Activated CD8-positive, alpha-beta memory T cell treated with anti-CD3 and anti-CD28 coated beads for 1 hour (primary cell): ENCODE measurements around the gene BUB1B.

Experiments used
- DNase-seq, 2 donors: peaks; one replicate each; pipeline ENCODE4 v3.0.0-alpha.2; 2020; ENCODE audit warnings: low read depth in 1 of 2; ENCODE audit errors: extremely low read depth in 1 of 2

Gene BUB1B

DNA sequence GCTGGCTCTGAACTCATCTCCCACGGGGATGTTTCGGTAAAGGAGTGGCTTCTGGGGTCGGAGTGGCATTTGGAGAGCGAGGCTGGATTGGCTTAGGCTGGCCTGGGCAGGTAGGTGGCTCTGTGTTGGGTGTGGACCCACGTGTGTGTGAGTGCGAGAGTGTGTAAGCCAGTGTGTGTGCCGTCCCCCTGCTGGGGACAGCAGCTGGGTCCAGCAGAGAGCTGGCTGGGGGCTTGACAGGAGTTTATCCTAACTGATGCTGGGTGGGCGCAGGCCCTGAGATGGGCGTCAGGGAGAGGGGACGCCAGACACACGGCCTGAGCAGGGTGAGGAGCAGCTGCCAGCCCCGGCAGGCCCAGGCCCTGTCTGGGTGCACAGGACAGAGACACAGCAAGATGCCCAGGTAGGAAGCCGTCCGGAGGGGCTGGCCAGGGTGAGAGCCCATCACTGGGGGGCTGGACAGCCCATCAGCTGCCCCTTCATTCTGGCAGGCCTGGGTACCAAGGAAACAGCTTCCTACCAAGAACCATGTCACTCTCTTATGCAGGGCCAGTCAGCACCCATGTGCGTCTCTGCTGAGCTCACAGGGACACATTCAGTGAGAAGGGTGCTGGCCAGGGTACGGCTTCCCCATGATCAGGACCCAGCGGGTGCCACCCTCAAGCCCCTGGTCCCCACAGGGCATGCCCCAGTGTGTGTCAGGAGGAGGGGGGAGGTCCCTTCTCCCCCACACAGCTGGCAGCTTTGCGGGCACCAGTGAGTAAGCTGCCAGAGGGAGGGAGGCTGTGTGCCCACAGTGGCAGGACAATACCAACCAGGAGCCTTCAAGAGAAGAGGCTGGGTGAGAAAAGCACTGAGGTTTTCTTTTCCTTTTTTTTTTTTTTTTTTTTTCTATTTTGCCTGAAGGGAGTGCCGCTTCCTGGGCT lies 79.1 kb downstream of the BUB1B start:
- no peak for DNase-seq

- DNase-seq: no peak
Observed at GRCh38 chr15:40240619-40241221, 79.9 kb downstream of the BUB1B start.

GRCh38 chr15:40241269-40242212 lies 80.7 kb downstream of the BUB1B start:
- no peak for DNase-seq

DNA sequence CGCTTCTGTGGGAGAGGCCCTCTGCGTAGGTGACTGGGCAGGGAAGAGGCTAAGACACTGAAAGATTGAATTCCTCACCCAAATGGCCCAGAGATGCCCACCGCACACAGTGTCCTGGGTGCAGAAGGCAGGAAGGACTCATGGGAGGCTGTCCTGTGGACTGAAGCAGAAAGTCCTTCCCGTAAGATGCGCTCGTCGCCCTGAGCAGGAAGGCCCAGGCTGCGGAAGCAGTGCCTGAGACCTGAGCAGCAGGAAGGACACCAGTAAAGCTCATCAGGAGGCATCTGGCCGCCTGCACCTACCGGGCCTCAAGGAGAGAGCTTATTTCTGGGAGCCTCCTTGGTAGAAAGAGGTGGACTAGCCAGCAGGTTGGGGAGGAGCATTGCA lies 81.3 kb downstream of the BUB1B start:
- DNase-seq: no peak

DNA sequence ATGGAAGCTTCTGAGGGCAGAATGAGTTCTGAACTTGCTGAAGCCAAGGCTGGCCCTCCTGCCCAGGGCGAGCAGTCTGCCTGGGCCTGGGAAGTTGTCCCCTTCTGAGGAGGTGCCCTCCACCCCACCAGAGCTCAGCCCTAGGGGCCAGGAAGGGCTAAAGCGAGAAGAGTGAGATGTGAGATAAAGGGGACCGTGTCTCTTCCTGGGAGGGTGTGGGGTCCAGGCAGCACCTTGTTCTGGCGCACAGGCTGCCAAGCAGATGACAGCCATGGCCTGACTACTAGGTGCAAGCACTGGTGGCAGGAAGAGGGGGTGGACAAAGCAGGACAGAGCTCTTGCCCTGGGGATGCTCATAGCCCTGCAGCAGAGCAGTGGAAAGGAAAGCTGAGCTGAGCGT lies 81.7 kb downstream of the BUB1B start:
- no peak for DNase-seq

GRCh38 chr15:40243126-40243810 lies 82.4 kb downstream of the BUB1B start:
- no peak for DNase-seq

DNA sequence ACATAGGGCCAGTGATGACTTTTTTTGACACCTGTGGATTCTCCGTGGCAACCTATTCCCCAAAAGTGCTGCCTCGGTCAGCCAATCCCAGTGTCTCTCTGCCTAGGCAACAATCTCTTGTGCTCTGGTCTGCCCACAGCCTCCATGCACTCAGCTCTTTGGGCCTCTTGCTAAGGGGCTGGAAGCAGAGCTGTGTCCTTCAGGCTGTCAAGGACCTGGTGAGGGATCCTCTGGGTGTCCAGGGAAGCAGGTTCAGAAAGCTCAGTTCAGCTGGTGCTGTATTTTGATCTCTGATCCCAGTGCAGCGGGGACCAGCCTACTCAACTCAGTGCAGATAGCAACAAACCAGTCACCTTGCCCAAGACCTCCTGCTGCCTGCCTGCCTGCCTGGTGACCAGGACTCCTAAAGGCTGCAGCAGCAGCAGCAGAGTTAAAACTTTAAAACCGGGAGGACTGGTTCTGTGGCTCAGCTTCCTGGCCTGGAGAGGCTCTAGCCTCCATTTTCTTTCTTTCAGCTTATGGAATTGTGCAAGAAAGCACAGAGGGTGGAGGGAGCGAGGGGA lies 84.2 kb downstream of the BUB1B start:
- no peak for DNase-seq

DNA sequence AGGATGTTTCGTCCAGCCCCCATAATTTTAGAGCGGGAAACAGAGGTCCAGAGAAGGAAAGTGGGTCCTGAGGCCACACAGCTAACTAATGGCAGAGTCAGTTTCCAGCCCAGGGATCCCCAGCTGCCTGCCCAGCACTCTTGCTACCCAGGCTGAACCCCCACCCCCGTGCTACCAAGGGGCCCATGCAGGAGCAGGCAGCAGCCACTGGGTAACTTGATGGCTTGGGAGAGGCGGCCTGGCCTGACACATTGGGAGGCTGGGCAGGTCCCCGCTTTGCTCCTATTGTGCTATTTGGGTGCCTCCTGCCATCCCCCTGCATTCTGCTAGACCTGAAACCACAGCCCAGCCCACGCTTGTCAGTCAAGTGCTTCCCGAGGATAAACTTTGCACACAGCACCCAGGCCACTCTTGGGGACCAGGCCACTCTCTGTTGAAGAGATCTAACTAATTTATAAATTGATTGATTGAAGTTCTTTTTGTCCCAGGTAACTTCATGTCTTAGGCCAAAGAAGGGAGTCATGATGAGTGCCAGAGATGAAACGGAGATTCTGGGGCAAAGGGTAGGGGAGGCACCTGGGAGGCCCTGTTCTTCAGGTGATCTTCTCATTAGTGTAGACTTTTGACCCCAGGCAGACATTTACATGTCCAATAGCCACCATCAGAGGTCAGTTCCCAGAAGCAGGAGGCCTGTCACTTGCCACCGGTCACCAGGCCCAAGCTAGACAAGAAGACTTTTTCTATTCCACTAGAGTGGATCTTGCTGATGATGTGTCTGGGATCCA lies 85.0 kb downstream of the BUB1B start:
- DNase-seq: no peak

- DNase-seq: no peak
Observed at GRCh38 chr15:40246496-40247280, 85.8 kb downstream of the BUB1B start.

GRCh38 chr15:40247406-40247971 lies 86.6 kb downstream of the BUB1B start:
- DNase-seq: no peak

- DNase-seq: no peak
Observed at GRCh38 chr15:40248006-40248783, 87.3 kb downstream of the BUB1B start.

GRCh38 chr15:40249477-40250303 lies 88.8 kb downstream of the BUB1B start:
- DNase-seq: no peak

DNA sequence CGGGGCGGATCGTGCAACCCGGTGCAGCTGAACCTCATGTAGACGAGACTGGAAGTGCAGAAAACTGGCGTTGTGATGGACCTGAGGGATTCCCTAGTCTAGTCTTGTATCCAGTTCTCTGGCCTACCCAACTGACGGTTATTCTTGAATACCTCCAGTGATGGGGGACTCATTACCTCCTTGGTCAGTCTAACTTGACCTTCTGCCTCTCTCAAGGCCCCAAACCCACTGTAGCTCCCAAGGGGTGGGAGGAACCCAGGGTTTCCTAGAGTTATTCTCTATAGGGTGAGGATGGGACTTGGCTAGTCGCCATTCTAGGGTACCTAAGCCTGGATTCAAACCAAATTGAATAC lies 89.4 kb downstream of the BUB1B start:
- DNase-seq: no peak

DNA sequence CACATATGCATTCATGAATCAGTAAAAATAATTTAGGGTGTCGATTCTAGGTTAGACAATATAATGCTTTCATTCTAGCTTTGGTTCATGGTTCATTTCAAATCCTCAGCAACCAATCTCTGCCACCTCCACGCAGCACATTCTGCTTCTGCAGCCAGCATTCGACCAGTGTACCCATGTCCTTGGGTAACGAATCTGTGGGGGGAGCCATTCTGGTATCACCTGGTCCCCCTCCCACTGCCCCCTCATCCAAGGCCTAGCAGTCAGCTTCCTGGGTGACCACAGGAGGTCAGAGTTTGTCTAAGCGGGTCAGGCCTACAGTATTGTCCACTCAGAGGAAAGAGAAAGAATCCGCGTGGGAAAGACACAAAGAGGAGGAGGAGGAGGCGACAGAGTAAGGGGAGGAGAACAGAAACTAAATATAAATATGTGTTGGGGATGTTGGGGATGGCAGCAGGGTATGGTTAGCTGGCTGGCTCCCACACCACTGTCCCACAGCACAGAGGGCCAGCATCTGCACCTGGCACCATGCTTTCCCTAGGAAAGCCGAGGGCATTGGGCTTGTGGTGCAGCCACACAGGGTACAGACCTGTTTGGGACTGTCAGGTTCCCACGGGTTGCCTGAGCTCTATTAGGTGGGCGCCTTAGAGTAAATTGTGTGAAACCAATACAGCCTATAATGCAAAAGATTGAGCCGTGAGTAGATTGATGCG lies 90.1 kb downstream of the BUB1B start:
- DNase-seq: no peak

DNA sequence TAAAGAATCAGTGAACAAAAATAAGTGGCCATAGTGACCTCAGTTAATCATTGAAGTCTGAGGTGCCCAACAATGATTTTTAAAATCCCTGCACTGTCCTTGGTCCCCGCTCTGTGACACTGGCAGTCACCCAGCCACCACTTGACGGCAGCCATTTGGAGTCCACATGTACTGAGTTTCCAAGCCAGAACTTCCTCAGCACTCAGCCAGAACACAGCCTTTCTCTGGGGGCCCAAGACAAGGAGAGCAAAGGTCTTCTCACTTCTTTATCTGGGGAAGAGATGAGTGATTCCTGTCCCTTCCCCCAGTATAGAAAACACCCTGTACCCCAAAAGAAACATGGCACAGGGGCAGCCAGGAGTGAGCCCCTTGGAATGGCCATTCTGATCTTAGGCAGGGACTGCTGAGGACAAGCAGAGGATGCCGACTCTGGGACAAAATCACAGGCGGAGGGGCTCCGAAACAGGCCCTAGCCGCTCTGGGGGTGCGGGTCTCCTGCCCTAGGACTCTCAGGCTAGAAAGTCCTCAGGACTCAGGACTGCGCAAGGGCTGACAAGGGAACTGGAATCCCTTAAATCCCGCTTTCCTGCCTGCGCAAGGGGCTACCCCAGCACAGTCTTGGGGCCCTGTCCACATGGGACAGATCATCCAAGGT lies 90.7 kb downstream of the BUB1B start:
- no peak for DNase-seq

DNA sequence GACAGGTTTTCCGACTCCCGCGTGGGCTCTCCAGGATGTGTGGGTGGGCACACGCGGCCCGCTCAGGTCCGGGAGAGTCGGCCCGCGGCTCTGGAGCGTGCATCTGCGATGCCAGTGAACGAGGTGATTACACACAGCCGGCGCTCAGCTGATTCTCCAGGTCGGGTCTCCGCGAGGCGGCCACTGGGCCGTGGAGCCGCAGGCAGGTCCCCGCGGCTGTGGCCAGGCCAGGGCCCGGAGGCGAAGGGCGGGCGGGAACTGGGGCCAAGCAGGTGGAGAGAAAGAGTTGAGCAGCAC lies 91.2 kb downstream of the BUB1B start:
- DNase-seq: no peak
